Common myeloid progenitor, CD34-positive (primary cell): ENCODE measurements around the gene CEP131.

Experiments used
- CTCF ChIA-PET: fragments of 350-600 bp; sonication (Branson Sonifier 250); formaldehyde crosslinking; loops from one replicate; lab custom pipeline; 2021; ENCODE audit warnings: antibody characterized with exemption; lab: Charles Lee
- POLR2A ChIA-PET: fragments of 350-600 bp; sonication (Branson Sonifier 250); formaldehyde crosslinking; loops from one replicate; lab custom pipeline; 2021; ENCODE audit warnings: antibody characterized with exemption; lab: Charles Lee
- DNase-seq, 3 donors: peaks; one replicate each; pipeline versions ENCODE4 v3.0.0 to v3.0.0-alpha.2; 2013
- H3K27ac ChIP-seq, 2 experiments: 1 replicate in 1 of 2; 2 replicates in 1 of 2; pipeline ENCODE4 v1.7.0; 2013; ENCODE audit warnings: inconsistent platforms in 2 of 2, low read length in 2 of 2, mild to moderate bottlenecking in 2 of 2, low read depth in 1 of 2, moderate library complexity in 1 of 2; ENCODE audit not compliant: severe bottlenecking in 2 of 2, insufficient read depth in 1 of 2, poor library complexity in 1 of 2
- H3K27me3 ChIP-seq, 5 experiments: replicated peaks in 2 of 5; 1 replicate in 3 of 5; 2 replicates in 2 of 5; pipeline versions ENCODE4 v1.6.1 to v1.7.0; 2013; ENCODE audit warnings: low read length in 4 of 5, mild to moderate bottlenecking in 2 of 5, moderate library complexity in 2 of 5, inconsistent platforms in 1 of 5; ENCODE audit not compliant: insufficient read depth in 5 of 5, control insufficient read depth in 4 of 5
- H3K36me3 ChIP-seq, 4 experiments: 1 replicate in 2 of 4; 2 replicates in 2 of 4; pipeline versions ENCODE4 v1.6.1 to v1.7.0; 2013; ENCODE audit warnings: low read length in 3 of 4, control low read depth in 1 of 4, mild to moderate bottlenecking in 1 of 4; ENCODE audit not compliant: control insufficient read depth in 4 of 4, insufficient read depth in 4 of 4
- H3K4me1 ChIP-seq, 4 experiments: 1 replicate in 3 of 4; 2 replicates in 1 of 4; pipeline versions ENCODE4 v1.6.1 to v1.7.1; 2013; ENCODE audit warnings: low read length in 3 of 4, mild to moderate bottlenecking in 3 of 4, control low read depth in 1 of 4, inconsistent platforms in 1 of 4, moderate library complexity in 1 of 4; ENCODE audit not compliant: control insufficient read depth in 4 of 4, insufficient read depth in 4 of 4; ENCODE audit errors: control extremely low read depth in 1 of 4
- H3K4me3 ChIP-seq, 7 experiments: 1 replicate in 4 of 7; 2 replicates in 3 of 7; pipeline versions ENCODE4 v1.5.1 to v1.7.0; 2013; ENCODE audit warnings: mild to moderate bottlenecking in 7 of 7, low read length in 6 of 7, moderate library complexity in 6 of 7, inconsistent platforms in 2 of 7, low read depth in 2 of 7, control low read depth in 1 of 7; ENCODE audit not compliant: insufficient read depth in 4 of 7, control insufficient read depth in 1 of 7; ENCODE audit errors: extremely low read depth in 1 of 7
- H3K9me3 ChIP-seq, 5 experiments: 1 replicate in 4 of 5; 2 replicates in 1 of 5; pipeline versions ENCODE4 v1.6.1 to v1.7.1; 2013; ENCODE audit warnings: low read length in 4 of 5, mild to moderate bottlenecking in 2 of 5, inconsistent platforms in 1 of 5, low read depth in 1 of 5, moderate library complexity in 1 of 5; ENCODE audit not compliant: control insufficient read depth in 4 of 5, insufficient read depth in 2 of 5; ENCODE audit errors: control extremely low read depth in 1 of 5
- WGBS: methylation state at CpG from one replicate; pipeline ENCODE4 v1.1.5; 2013; ENCODE audit not compliant: insufficient coverage; 5-methylcytosine and 5-hydroxymethylcytosine counted together

The CEP131 gene

DNA sequence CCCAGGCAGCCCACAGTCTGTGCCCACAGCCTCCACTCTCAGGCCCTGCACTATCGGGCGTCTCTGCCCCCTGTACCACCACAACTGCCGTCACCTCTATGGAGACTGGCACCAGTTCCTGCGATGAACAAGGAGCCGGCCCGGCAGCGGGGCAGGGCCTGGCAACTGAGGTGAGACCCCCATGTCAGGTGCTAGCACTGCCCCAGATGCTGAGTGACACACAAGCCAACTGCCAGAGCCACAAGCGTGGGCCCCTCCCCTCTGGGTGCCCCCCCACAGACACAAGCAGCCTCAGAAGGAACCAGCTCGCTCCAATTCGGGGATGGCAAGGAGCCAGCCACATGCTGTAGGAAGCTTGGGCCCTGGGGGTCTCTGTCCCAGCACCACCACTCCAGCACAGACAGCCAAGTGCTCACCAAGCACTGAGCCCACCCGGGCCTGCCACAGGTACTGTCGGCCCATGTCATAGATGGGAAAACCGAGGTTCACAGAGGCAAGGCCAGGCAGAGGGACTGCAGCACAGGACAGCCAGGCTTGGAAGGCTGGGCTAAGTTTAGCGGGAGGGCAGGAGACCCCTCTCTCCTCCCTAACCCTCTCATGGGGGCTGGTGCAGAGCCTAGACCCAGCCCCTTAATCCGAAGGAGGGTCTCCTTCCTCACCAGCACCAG lies 58.9 kb downstream of the CEP131 start:
- Histone ChIP-seq H3K9me3 (no peaks in the 10 kb centered on the region), H3K27me3 (peaks cover 0 to 9% (median 0%) of the 10 kb centered on the region in 5 experiments), H3K36me3 (no peaks in the 10 kb centered on the region), H3K4me1 (peaks cover 0 to 31% (median 27%) of the 10 kb centered on the region in 4 experiments), H3K4me3 (no peak overlapping the region), H3K27ac (no peak overlapping the region)
- CTCF ChIA-PET: interaction anchor here (0.8 to 1.1 kb wide), 2 partner anchors 21 to 37 kb away, joined by 3 to 5 read pairs; no protein-coding TSS in a partner anchor
- DNase-seq: no peak
- WGBS: 94% methylated on average over 14 of the region's 15 CpGs
- POLR2A ChIA-PET: no interaction called here

DNA sequence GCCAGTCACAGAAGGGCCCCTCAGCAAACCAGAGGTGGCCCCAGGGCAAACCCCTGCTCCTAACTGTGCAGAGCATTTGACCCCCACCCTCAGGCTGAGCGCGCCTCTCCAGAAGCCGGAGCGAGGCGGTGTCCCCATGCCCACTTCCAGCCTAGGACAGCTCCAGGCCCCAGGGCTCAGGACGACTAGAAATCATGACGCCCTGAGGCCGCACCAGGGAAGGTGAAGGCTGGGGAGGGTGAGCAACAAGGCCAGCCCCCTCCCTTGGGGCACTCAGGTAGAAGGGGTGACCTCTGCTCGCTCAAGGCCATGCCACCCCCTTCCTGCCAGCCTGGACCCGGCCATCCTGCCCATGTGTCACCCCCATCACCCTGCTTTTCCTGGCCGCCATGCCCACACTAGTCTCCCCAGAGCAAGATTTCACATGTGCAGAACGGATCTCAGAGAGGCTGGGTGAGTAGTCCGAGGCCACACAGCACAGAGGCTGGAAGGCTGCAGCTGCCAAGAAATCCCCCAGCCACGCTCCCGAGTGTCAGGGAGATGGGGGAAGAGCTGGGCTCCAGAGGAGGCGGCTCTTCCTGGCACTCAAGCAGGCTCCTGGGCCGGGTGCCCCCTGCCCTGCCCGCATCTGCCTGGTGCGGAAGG lies 59.6 kb downstream of the CEP131 start:
- Histone ChIP-seq H3K27ac (no peak overlapping the region), H3K36me3 (no peaks in the 10 kb centered on the region), H3K27me3 (peaks cover 0 to 9% (median 0%) of the 10 kb centered on the region in 5 experiments), H3K9me3 (no peaks in the 10 kb centered on the region), H3K4me3 (no peak overlapping the region), H3K4me1 (peaks cover 0 to 31% (median 27%) of the 10 kb centered on the region in 4 experiments)
- no peak for DNase-seq
- 95% methylated on average over 11 of the region's 19 CpGs for WGBS
- ChIA-PET CTCF (no interaction called here), POLR2A (no interaction called here)

DNA sequence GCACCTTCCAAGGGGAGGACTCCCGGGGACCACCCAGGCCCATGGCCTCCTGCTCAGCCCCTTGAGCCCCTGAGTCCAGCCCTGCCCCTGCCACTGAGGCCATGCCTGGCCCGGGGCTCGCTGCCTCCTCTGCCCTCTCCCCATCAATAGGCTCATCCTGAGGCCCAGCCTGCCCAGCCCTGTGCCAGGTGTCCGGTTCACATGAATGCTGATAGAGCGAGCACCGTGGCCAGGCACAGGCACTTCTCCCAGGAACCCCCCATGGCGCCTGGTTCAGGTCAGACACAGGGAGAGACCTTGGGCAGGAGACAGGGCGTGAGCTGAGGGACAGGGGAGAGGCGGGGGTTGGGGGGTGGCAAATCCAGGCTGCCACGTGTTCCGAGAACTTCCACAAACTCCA lies 60.3 kb downstream of the CEP131 start:
- no peaks in the 10 kb centered on the region for H3K9me3 ChIP-seq
- no peak overlapping the region for H3K27ac ChIP-seq
- H3K36me3 ChIP-seq: no peaks in the 10 kb centered on the region
- H3K4me1 ChIP-seq: peaks cover 0 to 30% (median 27%) of the 10 kb centered on the region in 4 experiments
- H3K4me3 ChIP-seq: no peak overlapping the region
- 99% methylated on average over 9 of the region's 11 CpGs for WGBS
- POLR2A ChIA-PET: no interaction called here
- DNase-seq: no peak
- CTCF ChIA-PET: no interaction called here
- peaks cover 0 to 9% (median 0%) of the 10 kb centered on the region in 5 experiments for H3K27me3 ChIP-seq

DNA sequence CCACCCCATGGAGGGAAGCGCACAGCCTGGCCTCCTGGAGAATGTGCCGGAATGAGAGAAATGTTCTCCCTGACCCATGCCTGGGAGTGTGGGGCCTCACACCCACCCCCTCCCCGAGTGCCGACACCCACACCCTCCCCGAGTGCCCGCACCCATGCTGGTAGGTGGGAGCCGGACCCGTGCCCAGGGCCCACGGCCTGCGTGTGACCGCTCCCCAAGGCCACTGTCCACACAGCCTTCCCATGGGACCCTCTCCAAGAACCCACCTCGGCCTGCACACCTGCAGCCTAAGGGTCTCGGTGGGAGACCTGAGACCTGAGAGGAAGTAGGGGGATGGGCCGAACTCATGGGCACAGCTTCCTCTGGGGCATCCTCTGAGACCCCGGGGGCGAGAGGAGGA lies 60.8 kb downstream of the CEP131 start:
- POLR2A ChIA-PET: interaction anchor here (0.6 kb wide), 1 partner anchor 18 kb away, joined by 4 read pairs; no protein-coding TSS in a partner anchor
- peaks cover 0 to 9% (median 0%) of the 10 kb centered on the region in 5 experiments for H3K27me3 ChIP-seq
- 96% methylated on average over 6 of the region's 16 CpGs for WGBS
- H3K27ac ChIP-seq: no peak overlapping the region
- H3K4me3 ChIP-seq: no peak overlapping the region
- no peak for DNase-seq
- no peaks in the 10 kb centered on the region for H3K36me3 ChIP-seq
- H3K9me3 ChIP-seq: no peaks in the 10 kb centered on the region
- H3K4me1 ChIP-seq: peaks cover 0 to 30% (median 27%) of the 10 kb centered on the region in 4 experiments
- CTCF ChIA-PET: no interaction called here

DNA sequence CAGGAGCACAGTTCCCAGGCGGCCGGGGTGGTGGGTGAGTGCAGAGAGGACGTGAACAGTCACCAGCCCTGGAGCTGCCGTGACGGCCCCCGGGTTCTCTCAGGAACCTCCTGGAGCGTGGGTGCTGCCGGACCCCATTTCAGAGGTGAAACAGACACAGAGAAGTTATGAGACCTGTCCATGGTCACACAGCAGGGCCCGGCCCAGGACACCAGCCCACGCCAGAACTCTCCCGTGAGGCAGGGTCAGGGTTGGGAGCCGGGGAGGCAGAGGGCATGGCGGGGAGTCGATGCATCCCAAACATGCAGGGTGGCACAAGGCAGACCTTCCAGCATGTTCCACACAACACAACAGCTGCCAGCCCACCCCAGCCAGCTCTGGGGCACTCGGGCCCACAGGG lies 61.2 kb downstream of the CEP131 start:
- ChIA-PET CTCF (no interaction called here), POLR2A (interaction anchor here (0.6 kb wide), 1 partner anchor 18 kb away, joined by 4 read pairs; no protein-coding TSS in a partner anchor)
- no peaks in the 10 kb centered on the region for H3K9me3 ChIP-seq
- DNase-seq: no peak
- H3K36me3 ChIP-seq: no peaks in the 10 kb centered on the region
- peaks cover 0 to 5% (median 0%) of the 10 kb centered on the region in 5 experiments for H3K27me3 ChIP-seq
- 96% methylated on average over 12 of the region's 15 CpGs for WGBS
- no peak overlapping the region for H3K27ac ChIP-seq
- peaks cover 0 to 28% (median 24%) of the 10 kb centered on the region in 4 experiments for H3K4me1 ChIP-seq
- no peak overlapping the region for H3K4me3 ChIP-seq

DNA sequence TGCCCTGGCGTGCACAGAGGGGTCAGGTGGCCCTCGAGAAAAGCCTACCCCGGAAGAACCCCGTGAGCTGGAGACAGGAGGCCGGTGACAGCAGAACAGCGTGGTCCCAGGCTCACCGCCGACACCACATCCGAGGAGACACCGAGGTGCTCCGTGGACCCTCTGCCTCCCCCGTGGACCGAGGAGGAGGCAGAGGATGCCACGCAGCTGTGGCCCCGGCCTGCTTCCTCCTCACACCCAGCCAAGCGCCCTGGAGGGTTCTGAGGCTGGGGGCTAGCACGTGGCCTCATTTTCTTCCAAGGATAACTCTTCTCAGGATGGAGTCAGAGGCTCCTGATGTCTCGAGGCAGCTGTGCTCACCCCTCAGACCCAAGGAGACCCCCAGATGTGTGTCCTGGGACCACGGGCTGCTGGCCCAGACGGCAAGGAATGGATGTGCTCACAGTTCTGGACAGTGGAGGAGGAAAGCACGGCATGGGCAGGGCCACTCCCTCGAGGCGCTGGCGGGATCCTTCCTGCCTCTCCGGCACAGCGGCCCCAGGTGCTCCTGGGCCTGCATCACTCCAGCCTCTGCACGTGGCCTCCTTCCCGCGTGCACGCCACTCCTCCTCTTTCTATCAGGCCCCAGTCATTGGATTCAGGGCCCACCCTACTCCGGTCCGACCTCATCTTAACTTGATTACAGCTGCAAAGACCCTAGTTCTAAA lies 61.9 kb downstream of the CEP131 start:
- Histone ChIP-seq H3K4me3 (peak overlapping the region in 4 of 7 experiments; percentile 13 to 62 (median 58)), H3K27me3 (peaks cover 0 to 4% (median 0%) of the 10 kb centered on the region in 5 experiments), H3K36me3 (no peaks in the 10 kb centered on the region), H3K27ac (peak overlapping the region in 1 of 2 experiments; percentile 5), H3K4me1 (peaks cover 0 to 26% (median 22%) of the 10 kb centered on the region in 4 experiments), H3K9me3 (no peaks in the 10 kb centered on the region)
- peak; percentile 14 to 47 (median 41) for DNase-seq
- POLR2A ChIA-PET: interaction anchor here (0.6 kb wide), 1 partner anchor 19 kb away, joined by 4 read pairs; no protein-coding TSS in a partner anchor
- CTCF ChIA-PET: no interaction called here
- WGBS: 44% methylated on average over 23 of the region's 32 CpGs
